ENCODE measurements around the gene SSR4.

Gene SSR4

DNA sequence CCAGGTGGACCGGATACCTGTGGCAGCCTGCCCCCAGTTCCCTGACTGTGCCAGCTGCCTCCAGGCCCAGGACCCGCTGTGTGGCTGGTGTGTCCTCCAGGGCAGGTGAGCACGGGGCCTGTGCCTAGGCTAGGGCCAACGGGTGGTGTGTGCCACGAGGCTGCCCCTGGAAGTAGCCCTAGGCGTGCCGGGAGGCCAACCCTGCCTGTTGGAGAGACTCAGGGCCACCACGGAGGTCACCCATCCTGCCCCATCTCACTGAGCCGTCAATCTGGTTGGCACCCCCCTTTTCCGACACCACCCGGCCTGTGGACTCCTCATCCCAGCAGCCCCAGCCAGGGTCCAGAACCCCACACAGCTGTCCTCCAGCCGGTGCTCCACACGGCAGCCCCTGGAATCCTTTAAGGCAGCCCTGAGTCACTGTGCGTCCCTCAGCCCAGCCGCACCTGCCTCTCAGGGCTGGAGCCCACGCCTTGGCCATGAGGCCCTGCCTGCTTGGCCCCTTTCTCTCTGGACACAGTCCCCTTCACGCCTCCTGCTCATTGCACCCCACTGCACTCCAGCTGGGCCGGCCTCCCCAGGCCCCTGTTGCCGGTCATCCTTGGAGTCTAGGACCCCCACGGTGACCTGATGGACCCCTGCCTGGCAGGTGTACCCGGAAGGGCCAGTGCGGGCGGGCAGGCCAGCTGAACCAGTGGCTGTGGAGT lies 25.2 kb upstream of the SSR4 start:
- DNase-seq (ENCODE audit: low read depth in 3 of 3, low spot score in 1 of 3): no peak

DNA sequence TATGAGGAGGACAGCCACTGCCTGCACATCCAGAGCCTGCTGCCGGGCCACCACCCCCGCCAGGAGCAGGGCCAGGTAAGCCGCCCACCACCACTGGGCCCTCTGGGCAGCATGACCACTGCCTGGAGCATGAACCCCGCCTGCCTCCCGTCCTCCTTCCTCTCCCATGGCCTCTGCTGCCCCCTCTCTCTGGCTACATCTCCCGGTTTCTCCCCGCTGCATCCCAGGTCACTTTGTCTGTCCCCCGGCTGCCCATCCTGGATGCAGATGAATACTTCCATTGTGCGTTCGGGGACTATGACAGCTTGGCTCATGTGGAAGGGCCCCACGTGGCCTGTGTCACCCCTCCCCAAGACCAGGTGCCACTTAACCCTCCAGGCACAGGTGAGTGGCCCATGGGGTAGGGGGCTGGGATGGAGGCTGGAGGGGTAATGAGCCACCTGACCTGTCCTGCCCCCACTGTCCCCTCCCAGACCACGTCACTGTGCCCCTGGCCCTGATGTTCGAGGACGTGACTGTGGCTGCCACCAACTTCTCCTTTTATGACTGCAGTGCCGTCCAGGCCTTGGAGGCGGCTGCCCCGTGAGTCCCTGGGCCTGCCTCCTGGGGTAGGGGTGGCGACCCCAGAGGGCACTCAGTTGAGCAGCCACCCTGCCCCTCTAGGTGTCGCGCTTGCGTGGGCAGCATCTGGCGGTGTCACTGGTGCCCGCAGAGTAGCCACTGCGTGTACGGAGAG lies 24.4 kb upstream of the SSR4 start:
- no peak for DNase-seq (ENCODE audit: low read depth in 3 of 3, low spot score in 1 of 3)

DNA sequence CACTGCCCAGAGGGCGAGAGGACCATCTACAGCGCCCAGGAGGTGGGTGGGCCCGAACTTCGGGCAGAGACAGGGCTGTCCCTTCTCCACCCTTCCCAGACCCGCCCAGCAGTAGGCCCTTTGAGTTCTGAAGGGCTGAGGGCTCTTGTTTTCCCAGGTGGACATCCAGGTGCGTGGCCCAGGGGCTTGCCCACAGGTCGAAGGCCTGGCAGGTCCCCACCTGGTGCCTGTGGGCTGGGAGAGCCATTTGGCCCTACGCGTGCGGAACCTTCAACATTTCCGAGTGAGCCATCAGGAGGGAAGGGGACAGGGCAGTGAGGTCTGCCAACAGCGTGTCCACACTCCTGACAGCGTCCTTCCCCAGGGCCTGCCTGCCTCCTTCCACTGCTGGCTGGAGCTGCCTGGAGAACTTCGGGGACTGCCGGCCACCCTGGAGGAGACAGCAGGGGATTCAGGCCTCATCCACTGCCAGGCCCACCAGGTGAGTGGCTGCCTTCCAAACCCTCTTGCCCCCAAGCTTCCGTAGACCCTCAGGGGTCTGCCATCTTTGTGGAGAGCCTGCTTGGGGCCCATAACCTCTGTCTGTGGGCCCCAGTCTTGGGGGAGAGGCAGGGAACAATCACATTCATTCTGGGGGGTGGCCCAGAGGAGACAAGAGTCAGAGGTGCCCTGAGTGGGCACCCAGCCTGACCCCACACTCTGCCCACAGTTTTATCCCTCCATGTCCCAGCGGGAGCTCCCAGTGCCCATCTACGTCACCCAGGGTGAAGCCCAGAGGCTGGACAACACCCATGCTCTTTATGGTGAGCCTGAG lies 23.7 kb upstream of the SSR4 start:
- DNase-seq (ENCODE audit: low read depth in 3 of 3, low spot score in 1 of 3): no peak

DNA sequence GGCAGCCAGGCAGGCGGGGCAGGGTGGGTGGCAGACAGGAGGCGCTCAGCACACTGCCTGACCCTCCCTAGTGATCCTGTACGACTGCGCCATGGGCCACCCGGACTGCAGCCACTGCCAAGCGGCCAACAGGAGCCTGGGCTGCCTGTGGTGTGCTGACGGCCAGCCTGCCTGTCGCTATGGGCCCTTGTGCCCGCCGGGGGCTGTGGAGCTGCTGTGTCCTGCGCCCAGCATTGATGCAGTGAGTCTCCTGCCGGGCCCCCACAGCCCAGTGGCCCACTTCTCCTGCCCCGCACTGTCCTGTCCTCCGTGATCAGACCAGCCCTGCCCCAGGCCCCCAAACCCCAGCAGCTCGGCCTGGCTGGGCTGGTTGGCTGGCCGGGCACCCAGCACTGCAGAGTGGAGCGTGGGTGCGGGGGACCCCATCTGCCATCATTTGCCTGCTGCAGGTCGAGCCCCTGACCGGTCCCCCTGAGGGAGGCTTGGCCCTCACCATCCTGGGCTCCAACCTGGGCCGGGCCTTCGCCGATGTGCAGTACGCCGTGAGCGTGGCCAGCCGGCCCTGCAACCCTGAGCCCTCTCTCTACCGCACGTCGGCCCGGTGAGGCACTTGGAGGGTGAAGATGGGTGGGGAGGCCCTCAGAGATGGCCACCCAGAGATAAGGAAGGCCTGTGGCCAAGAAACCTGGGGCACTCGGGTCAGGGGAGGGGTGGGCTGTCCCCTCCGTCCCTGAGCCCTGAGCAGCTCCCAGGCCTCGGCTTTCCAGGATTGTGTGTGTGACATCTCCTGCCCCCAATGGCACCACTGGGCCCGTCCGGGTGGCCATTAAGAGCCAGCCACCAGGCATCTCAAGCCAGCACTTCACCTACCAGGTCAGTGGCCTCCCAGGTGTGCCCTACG lies 22.8 kb upstream of the SSR4 start:
- no peak for DNase-seq (ENCODE audit: low read depth in 3 of 3, low spot score in 1 of 3)

DNA sequence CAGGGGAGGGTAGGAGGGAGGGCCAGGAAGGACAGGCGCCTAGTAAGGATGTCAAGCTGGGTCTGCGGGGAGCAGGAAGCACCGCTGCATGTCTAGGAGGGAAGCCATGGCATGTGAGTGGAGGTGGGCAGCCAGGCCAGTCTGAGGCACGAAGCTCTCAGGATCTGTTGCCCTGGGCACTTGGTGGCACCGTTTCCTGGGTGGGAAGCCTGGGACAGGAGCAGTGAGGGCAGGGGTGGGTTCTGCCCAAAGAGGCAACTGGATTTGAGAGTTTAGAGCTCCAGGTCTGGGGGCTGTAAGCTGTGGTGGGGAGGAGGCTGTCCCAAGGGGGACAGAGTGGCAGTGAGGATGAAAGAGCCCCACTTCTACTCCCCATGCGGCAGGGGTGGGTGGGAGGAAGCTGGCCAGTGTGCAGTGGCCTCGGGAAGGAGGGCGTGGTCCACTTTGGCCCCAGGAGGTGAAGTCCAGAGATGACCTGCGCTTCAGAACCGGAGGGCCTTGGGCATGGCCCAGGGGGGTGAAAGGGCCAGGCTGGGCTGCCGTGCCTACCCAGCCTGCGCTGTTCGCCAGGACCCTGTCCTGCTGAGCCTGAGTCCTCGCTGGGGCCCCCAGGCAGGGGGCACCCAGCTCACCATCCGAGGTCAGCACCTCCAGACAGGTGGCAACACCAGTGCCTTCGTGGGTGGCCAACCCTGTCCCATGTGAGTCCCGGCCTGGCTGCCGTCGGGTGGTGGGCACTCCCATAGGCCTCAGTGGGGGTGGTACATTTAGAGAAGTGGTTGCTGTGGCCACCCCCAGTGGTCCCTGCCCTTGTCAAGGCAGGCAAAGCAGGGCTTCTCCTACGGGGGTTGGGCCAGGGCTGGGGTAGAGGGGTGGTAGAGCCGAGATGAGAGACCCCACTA lies 21.9 kb upstream of the SSR4 start:
- no peak for DNase-seq (ENCODE audit: low read depth in 3 of 3, low spot score in 1 of 3)

DNA sequence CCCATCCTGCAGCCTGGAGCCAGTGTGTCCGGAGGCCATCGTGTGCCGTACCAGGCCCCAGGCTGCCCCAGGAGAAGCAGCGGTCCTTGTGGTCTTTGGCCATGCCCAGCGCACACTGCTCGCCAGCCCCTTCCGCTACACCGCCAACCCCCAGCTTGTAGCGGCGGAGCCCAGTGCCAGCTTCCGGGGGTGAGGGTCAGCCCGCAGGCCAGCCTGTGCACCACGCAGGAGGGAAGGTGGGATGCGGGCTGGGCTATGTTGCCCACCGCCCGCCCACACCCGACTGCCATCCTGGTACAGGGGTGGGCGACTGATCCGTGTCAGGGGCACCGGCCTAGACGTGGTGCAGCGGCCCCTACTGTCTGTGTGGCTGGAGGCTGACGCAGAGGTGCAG lies 21.3 kb upstream of the SSR4 start:
- no peak for DNase-seq (ENCODE audit: low read depth in 3 of 3, low spot score in 1 of 3)

DNA sequence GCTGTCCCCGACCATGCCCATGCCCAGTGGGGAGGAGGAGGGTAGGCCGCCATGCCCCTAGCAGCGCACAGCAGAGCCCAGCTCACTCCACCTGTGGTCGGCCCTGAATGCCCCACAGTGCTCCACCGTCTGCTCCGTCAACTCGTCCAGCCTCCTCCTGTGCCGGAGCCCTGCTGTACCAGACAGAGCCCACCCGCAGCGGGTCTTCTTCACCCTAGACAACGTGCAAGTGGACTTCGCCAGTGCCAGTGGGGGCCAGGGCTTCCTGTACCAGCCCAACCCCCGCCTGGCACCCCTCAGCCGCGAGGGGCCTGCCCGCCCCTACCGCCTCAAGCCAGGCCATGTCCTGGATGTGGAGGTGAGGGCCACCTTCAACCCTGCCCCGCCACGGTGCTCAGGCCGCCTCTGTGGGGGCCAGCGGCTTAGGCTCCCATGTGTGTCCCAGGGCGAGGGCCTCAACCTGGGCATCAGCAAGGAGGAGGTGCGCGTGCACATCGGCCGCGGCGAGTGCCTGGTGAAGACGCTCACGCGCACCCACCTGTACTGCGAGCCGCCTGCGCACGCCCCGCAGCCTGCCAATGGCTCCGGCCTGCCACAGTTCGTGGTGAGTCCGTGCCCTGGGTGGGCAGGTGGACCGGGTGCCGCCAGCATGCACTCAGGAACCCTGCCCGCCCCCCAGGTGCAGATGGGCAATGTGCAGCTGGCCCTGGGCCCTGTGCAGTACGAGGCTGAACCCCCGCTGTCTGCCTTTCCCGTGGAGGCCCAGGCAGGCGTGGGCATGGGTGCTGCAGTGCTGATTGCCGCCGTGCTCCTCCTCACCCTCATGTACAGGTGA lies 20.5 kb upstream of the SSR4 start:
- DNase-seq (ENCODE audit: low read depth in 3 of 3, low spot score in 1 of 3): no peak

DNA sequence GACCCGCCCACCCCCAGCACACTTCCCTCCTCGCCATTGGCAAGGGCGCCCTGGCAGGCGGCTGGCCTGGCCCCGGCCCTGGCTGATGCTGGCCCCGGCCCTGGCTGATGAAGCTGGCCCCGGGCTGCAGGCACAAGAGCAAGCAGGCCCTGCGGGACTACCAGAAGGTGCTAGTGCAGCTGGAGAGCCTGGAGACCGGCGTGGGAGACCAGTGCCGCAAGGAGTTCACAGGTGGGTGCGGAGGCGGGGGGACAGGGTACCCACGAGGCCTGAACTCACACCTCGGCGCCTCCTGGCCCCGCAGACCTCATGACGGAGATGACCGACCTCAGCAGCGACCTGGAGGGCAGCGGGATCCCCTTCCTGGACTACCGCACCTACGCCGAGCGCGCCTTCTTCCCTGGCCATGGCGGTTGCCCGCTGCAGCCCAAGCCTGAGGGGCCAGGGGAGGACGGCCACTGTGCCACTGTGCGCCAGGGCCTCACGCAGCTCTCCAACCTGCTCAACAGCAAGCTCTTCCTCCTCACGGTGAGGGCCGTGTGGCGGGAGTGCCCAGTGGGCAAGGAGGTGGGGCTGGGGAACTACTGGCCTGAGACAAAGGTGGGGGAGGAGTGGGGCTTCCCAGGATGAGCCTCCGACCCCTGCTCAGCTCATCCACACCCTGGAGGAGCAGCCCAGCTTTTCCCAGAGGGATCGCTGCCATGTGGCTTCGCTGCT lies 19.7 kb upstream of the SSR4 start:
- DNase-seq (ENCODE audit: low read depth in 3 of 3, low spot score in 1 of 3): no peak

DNA sequence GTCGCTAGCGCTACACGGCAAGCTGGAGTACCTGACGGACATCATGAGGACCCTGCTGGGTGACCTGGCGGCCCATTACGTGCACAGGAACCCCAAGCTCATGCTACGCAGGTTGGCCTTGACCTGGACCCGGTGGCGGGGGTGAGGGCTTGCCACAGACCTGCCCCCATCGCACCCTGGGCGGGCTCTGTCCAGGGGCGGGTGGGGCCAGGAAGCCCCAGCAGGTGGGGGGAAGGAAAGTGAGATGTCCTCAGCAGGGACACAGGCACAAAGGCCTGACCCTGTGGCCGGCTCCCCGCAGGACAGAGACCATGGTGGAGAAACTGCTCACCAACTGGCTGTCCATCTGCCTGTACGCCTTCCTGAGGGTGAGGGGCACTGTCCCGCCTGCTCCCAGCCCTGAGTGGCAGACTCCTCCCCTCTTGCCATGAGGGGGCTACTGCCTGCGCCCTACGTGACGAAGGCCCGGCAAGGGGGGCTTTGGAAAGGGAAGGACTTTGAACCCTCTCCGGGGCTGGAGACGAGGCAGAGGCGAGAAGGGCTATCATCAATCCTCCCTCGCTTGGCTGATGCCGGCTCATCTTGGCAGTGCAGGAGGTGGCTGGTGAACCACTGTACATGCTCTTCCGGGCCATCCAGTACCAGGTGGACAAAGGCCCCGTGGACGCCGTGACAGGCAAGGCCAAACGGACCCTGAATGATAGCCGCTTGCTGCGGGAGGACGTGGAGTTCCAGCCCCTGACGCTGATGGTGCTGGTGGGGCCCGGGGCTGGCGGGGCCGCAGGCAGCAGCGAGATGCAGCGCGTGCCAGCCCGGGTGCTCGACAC lies 19.0 kb upstream of the SSR4 start:
- no peak for DNase-seq (ENCODE audit: low read depth in 3 of 3, low spot score in 1 of 3)

DNA sequence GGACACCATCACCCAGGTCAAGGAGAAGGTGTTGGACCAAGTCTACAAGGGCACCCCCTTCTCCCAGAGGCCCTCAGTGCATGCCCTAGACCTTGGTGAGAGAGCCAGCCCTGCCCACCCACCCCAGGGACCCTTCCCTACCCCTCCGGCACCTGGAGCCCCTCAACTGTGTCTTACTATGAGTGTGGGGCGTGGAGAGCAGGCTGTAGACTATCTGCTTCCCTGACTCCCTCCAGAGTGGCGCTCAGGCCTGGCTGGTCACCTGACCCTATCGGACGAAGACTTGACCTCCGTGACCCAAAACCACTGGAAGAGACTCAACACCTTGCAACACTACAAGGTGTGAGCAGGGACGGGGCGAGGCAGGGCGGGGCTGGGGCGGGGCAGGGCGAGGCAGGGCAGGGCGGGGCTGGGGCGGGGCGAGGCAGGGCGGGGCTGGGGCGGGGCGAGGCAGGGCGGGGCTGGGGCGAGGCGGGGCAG lies 18.3 kb upstream of the SSR4 start:
- DNase-seq (ENCODE audit: low read depth in 3 of 3, low spot score in 1 of 3): no peak

DNA sequence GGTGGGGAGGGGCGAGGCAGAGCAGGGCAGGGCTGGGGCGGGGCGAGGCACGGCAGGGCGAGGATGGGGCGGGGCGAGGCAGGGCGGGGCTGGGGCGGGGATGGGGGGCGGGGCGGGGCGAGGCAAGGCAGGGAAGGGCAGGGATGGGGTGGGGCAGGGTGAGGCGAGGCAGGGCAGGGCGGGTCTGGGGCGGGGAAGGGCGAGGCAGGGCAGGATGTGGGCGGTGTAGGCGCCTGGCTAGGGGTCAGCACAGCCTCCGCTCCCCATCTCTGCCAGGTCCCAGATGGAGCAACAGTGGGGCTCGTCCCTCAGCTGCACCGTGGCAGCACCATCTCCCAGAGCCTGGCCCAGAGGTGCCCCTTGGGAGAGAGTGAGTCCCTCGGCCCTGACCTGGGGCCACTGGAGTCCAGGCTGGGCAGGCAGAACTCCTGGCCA lies 17.8 kb upstream of the SSR4 start:
- no peak for DNase-seq (ENCODE audit: low read depth in 3 of 3, low spot score in 1 of 3)

DNA sequence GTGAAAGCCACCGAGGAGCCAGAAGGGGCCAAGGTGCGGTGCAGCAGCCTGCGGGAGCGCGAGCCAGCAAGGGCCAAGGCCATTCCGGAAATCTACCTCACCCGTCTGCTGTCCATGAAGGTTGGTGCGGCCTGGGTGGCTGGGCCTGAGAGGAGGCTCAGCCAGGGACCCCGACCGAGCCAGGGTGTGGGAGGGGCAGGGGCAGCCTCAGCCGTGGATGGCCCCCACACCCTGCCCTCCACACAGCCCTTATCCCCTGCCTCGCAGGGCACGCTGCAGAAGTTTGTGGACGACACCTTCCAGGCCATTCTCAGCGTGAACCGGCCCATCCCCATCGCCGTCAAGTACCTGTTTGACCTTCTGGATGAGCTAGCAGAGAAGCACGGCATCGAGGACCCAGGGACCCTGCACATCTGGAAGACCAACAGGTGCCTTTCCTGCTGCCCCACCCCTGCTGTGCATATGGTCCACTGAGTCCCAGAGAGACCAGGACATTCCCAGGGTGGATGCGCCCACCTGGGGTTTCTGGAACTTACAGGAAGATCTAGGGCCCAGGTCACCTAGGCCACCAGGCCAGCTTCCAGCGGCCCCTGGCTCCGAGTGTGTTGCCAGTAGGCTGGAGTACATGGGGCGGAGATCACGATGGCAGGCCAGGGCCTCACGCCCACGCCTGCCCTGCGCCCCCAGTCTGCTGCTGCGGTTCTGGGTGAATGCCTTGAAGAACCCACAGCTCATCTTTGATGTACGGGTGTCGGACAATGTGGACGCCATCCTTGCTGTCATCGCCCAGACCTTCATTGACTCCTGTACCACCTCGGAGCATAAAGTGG lies 17.0 kb upstream of the SSR4 start:
- no peak for DNase-seq (ENCODE audit: low read depth in 3 of 3, low spot score in 1 of 3)

DNA sequence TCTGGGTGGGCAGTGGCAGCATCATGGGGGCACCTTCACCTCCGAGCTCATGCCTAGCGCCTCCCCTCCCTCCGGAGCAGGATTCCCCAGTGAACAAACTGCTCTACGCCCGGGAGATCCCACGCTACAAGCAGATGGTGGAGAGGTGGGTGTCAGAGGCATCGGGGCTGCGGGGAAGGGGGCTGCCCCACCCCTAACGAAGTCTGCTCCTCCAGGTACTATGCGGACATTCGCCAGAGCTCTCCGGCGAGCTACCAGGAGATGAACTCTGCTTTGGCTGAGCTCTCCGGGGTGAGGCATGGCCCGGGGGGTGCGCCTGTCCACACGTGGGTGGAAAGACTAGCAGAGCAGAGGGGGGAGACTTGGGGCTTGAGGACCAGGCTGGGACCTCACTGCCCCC lies 16.3 kb upstream of the SSR4 start:
- no peak for DNase-seq (ENCODE audit: low read depth in 3 of 3, low spot score in 1 of 3)

DNA sequence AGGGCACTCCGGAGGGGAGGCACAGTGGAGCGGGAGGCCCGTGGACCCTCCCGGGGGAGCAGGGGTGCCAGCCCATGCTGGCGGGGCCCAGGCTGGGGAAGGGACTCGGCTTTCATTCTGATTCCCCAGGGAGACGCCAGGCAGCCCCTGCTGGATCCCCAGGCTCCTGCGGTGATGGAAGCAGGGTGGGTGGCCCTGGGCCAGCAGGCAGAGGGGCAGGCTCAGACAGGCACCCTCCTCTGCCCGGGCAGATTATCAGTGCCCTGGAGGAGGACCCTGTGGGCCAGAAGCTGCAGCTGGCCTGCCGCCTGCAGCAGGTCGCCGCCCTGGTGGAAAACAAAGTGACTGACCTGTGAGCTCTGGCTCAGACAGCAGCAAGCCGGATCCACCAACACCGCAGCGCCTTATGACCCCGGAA lies 15.8 kb upstream of the SSR4 start:
- DNase-seq (ENCODE audit: low read depth in 3 of 3, low spot score in 1 of 3): no peak

DNA sequence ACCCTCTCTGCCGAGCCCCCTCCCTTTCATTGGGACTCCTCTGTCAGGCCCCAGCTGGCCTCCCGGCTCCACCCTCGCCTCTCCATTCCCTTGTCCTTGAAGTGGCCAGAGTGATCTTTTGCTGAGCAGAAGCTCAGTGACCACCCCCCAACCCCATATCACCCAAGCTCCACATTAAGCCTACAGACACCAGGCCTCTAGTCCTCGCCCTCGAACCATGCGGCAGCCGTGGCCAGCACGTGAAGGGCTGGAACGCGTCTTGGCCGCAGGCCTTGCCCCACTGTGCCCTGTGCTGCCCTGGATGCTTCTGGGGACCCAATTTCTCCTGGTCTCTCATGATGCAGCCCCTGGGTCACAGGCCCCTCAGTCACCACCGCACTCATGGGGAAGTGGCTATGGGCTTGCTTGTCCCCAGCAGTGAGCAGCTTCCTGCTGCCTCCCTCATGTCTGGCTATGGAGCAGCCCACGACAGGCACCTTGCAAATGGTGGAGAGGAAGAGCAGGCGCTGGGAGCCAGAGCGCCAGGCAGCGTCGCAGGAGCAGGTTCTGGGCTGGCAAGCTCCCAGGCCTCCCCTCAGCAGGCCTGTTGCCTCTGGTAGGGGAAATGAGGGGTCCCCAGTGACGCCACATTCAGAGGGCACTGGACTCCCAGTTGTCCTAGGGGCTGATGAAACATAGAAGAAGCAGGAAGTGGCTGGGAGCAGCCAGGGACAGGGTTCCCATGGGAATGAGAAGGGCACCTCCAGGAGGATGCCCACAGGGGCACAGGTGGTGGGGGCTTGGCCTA lies 14.4 kb upstream of the SSR4 start:
- no peak for DNase-seq (ENCODE audit: low read depth in 3 of 3, low spot score in 1 of 3)
